Tibial artery (tissue), 4 donors: ENCODE results near the gene SLC22A16.

ENCODE experiments used
- DNase-seq, 2 donors: peaks; one replicate each; pipeline ENCODE4 v3.0.0-alpha.2; 2019
- H3K27ac ChIP-seq, 2 donors: fragments of 200-600 bp; sonication (generic) in 1 of 2; 1 replicate in 1 of 2; 2 replicates in 1 of 2; pipeline ENCODE4 v1.5.1; 2018 to 2019; ENCODE audit warnings: mild to moderate bottlenecking in 1 of 2
- H3K27me3 ChIP-seq, 2 donors: fragments of 200-600 bp; sonication (generic) in 1 of 2; one replicate each; pipeline versions ENCODE4 v1.5.1 to v1.6.0; 2016 to 2019
- H3K36me3 ChIP-seq, 3 donors: fragments of 200-600 bp; sonication (generic) in 2 of 3; one replicate each; pipeline ENCODE4 v1.5.1; 2016 to 2019; ENCODE audit warnings: mild to moderate bottlenecking in 2 of 3
- H3K4me1 ChIP-seq, 4 donors: fragments of 200-600 bp; sonication (generic) in 2 of 4; 1 replicate in 3 of 4; 2 replicates in 1 of 4; pipeline ENCODE4 v1.5.1; 2016 to 2019
- H3K4me3 ChIP-seq, 2 donors: fragments of 200-600 bp; sonication (generic) in 1 of 2; 1 replicate in 1 of 2; 2 replicates in 1 of 2; pipeline ENCODE4 v1.5.1; 2018 to 2019; ENCODE audit warnings: mild to moderate bottlenecking in 2 of 2
- H3K9me3 ChIP-seq, 3 donors: fragments of 200-600 bp; sonication (generic) in 1 of 3; one replicate each; pipeline ENCODE4 v1.5.1; 2016 to 2019
- CTCF ChIP-seq, 2 experiments: fragments of 200-600 bp in 1 of 2; fragments of 450-650 bp in 1 of 2; IDR thresholded peaks; one replicate each; pipeline ENCODE4 v1.5.1; 2017 to 2019; ENCODE audit warnings: antibody characterized with exemption in 2 of 2, mild to moderate bottlenecking in 1 of 2, moderate library complexity in 1 of 2
- intact Hi-C: fragments of 100-400 bp; cut with DNase I; formaldehyde crosslinking; loops from one replicate; pipeline ENCODE4 v1.15.0; 2023; ENCODE audit warnings: low total_unique reads

SLC22A16 gene

GRCh38 chr6:110468731-110469130, 7.7 kb downstream of the SLC22A16 start:
- peaks cover 0 to 3% (median 0%) of the 10 kb centered on the region in 3 donors for H3K9me3 ChIP-seq
- no peak for TF ChIP-seq CTCF (IDR thresholded peaks at IDR 0.05)
- DNase-seq: no peak
- no peaks in the 10 kb centered on the region for H3K4me1 ChIP-seq
- H3K4me3 ChIP-seq: no peak overlapping the region
- intact Hi-C loops: no loop called here
- no peak overlapping the region for H3K27ac ChIP-seq
- no peaks in the 10 kb centered on the region for H3K36me3 ChIP-seq
- H3K27me3 ChIP-seq: no peaks in the 10 kb centered on the region

- H3K36me3 ChIP-seq: no peaks in the 10 kb centered on the region
- H3K27ac ChIP-seq: no peak overlapping the region
- peaks cover 0 to 7% (median 6%) of the 10 kb centered on the region in 3 donors for H3K9me3 ChIP-seq
- no peak for DNase-seq
- H3K27me3 ChIP-seq: no peaks in the 10 kb centered on the region
- no peak for TF ChIP-seq CTCF (IDR thresholded peaks at IDR 0.05)
- H3K4me3 ChIP-seq: no peak overlapping the region
- intact Hi-C loops: no loop called here
- no peaks in the 10 kb centered on the region for H3K4me1 ChIP-seq
Observed at GRCh38 chr6:110467566-110468140, 8.8 kb downstream of the SLC22A16 start.

- no peak for DNase-seq
- Histone ChIP-seq H3K36me3 (no peaks in the 10 kb centered on the region), H3K27me3 (no peaks in the 10 kb centered on the region), H3K4me3 (no peak overlapping the region), H3K9me3 (peaks cover 0 to 27% (median 9%) of the 10 kb centered on the region in 3 donors), H3K27ac (no peak overlapping the region), H3K4me1 (no peaks in the 10 kb centered on the region)
- TF ChIP-seq CTCF (IDR thresholded peaks at IDR 0.05): no peak
- intact Hi-C loops: no loop called here
Observed at GRCh38 chr6:110462884-110463481, 13.4 kb downstream of the SLC22A16 start.

GRCh38 chr6:110461376-110461775, 15.0 kb downstream of the SLC22A16 start:
- no peaks in the 10 kb centered on the region for H3K4me1 ChIP-seq
- H3K27ac ChIP-seq: no peak overlapping the region
- H3K4me3 ChIP-seq: no peak overlapping the region
- no peaks in the 10 kb centered on the region for H3K36me3 ChIP-seq
- DNase-seq: no peak
- TF ChIP-seq CTCF (IDR thresholded peaks at IDR 0.05): no peak
- H3K27me3 ChIP-seq: no peaks in the 10 kb centered on the region
- intact Hi-C loops: no loop called here
- peaks cover 0 to 27% (median 9%) of the 10 kb centered on the region in 3 donors for H3K9me3 ChIP-seq

- Histone ChIP-seq H3K36me3 (no peaks in the 10 kb centered on the region), H3K27ac (no peak overlapping the region), H3K9me3 (peaks cover 0 to 27% (median 6%) of the 10 kb centered on the region in 3 donors), H3K4me1 (no peaks in the 10 kb centered on the region), H3K4me3 (no peak overlapping the region), H3K27me3 (peaks cover 0 to 3% of the 10 kb centered on the region in 2 donors)
- no peak for TF ChIP-seq CTCF (IDR thresholded peaks at IDR 0.05)
- no peak for DNase-seq
- intact Hi-C loops: no loop called here
Observed at GRCh38 chr6:110459137-110459536, 17.3 kb downstream of the SLC22A16 start.
